NCI-H2107 (cell line): ENCODE data around the gene IRX4.
"Not testable (repeated sequence)": the region's sequence is repeated elsewhere in the genome, so short reads cannot be mapped to it uniquely, and the experiment has no call there.

Source experiments
- DNase-seq: peaks from one replicate; lab custom pipeline; 2025; lab: John Stamatoyannopoulos, UW

Gene IRX4

DNA sequence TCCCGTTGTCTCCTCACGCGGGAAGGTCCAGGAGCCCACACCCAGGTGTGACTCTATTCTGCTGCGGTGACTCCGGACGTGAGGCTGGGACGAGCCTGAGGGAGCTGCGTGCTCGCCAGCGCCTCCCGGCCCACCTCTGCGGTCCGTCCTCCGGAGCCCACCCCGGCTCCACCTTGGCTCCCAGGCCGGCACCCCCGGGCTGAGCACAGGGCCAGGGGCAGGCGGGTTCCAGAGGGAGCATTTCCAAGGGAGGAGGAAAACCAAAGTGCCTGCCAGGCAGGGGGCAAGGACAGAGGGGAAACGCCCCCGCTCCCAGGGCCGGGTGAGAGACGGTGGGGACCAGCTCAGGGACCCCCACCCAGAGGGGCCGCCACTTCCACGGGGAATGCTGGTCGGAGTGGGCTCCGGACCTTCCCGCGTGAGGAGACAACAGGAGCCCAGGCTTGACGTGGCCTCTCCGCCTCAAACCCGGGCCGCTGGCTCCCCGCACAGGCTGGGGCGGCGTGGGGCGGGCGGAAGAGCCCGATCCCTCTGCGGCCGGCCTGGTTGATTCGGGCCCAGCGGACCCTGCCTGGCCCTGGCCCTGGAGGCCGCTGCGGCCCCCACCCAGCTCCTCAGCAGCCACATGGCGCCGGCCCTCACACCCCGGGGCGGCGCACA lies 26.0 kb downstream of the IRX4 start:
- DNase-seq = no peak

DNA sequence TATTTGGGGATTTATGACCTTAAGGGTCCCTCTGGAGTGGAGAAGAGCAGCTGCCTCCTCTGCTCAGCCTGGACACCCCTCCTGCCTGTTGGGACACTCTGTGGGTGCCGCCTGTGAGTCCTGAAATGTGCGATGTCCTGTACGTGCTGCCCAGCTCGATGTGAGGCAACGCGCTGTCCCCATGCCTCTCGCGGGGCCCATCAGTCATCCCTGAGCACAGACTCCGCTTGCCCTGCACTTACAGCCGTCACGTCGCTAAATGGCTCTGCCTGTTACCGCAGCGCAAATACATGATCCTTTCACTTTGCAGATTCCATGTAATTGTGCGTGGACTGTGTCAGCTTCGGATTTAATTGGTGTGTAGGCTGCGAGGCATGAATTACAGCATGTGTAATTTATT lies 27.1 kb downstream of the IRX4 start:
- DNase-seq = no peak

DNA sequence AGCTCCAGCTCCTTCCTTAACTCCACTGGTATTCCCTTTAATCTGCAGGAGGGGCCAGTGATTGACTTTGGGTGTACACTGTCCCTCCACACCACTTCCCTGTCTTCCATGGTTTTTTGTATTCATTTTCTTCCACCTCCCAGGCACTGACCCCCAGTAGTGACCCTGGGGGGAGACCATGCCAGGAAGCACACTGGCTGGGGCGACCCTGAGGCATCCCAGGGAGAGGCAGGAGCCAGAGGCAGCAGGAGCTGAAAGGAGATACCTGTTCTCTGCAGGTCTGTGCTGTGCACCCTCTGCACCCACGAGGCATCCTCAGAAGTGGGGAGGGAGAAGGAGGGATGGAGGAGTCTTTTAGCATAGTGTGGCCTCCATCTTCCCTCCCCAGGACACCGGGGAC lies 27.6 kb downstream of the IRX4 start:
- no peak for DNase-seq

DNA sequence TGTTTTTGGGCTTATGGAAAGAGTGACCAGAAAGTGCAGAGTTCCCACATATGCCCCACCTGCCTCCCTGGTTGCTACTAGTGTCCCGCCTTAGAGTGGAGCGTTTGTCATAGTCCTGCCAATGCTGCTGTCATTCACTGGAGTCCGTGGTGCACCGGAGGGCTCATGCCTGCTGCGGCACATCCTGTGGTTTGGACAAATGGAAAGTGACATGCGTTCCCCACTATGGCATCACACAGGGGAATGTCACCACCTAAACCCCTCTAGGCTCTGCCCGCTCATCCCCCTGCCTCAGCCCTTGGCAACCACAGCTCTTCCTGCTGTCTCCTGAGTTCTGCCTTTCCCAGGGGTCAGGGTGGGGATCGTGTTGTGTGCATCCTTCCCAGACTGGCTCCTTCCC lies 29.2 kb downstream of the IRX4 start:
- no peak for DNase-seq

DNA sequence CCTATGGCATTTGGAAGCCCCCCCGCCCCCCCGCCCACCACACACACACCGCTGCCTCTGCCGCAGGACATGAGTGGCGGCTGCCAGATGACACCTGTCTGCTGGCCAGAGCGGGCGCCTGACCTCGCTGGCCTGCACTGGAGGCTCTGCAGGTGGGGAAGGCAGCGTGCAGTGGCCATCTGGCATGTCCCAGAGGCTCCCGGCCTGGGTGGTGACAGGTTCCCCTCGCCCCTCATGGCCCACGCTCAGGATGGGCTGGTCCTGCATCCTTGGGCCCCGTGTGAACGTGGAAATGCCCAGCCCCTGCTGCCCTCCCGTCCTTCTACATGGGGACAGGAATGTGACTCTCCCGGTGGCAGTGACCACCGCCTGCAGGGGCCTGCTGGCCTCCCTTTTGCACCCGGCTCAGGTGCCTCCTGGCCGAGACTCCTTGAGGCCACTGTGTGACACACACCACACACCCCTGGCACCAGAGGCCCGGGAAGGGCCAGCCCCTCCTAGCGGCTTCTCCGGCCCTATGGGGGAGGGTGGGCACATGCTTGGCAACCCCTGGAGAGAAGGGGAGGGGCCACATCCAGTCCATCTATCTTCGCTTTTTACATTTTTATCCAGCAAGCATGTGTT lies 30.3 kb downstream of the IRX4 start:
- DNase-seq = no peak

DNA sequence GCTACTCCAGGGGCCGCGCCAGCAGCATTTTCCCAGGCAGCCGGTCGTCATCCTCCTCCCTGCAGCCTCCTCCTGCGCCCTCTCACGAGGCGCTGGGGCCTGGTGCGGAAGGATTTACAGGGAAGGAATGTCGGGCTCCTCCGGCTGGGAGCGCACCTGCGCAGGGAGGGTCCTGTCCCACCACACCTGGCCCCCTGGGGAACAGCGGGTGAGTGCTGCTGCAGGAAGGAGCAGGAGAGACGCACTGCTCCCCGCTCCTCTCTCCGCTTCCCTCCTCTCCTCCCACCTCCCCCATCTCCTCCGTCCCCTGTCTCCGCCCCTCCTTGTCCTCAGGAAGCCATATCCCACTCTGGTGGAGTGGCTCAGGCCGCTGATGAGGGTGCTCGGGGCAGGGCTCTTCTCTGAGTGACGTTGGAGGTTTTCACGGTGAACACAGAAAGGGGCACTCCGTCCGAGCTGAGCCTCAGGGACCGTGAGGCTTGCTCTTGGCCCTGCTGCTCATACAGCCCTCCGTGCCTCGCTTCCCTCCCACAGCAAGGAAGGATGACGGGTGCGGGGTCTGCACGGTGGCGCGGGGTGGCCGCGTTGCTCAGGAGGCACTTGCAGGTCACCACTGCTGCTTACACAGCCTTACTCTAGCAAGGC lies 31.3 kb downstream of the IRX4 start:
- DNase-seq = no peak

DNA sequence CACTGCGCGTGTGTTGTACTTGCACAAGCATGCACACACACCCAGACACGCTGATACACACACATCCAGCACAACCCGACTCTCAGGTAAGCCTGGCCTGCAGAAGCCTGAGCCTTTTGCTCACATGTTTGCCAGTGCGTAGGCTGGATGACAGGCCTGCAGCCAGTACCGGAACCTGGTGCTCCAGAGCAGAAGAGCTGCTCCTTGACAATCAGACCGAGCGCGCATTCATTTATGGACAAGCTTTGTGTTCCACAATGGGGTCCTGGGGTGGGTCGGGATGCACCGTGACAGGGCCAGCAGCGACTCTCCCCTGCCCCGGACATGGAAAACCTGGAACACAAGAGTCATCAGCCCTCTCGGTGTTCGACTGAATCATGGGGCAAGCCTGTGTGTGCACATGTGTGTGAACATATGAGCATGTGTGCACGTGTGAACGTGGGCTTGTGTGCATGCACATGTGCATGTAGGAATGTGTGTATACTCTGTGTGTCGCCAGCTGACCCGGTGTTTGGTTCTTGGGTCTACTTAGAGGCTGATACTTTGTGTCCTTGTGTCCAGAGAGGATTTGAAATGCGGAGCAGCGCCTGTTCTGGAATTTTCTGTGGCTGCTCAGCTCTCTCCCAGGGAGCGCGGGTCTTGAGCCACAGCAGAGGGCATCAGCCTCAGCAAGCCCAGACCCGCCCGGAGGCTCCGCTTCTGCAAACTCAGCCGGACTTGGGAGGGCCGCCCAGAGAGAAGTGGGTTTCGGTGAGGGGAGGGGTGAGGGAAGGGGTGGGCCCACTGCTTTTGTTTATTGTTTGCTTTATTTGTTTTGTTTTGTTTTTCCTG lies 32.2 kb downstream of the IRX4 start:
- no peak for DNase-seq

DNA sequence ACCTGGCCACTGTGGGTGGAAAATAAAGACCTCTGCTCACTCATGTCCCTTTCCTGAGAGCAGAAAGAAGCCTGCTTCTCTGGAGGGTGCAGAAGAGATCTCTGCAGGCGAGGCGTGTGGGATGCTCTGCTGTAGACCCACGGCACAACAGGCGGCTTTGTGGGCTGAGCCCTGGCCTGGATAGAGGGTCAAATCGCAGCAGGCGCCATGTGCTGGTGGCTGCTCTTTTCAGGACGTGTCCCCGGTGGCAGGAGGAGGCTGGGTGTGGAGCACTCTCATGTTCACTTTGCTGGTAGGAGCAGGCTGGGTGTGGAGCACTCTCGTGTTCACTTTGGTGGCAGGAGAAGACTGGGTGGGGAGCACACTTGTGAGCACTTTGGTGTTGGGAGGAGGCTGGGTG lies 35.1 kb downstream of the IRX4 start:
- DNase-seq = no peak

DNA sequence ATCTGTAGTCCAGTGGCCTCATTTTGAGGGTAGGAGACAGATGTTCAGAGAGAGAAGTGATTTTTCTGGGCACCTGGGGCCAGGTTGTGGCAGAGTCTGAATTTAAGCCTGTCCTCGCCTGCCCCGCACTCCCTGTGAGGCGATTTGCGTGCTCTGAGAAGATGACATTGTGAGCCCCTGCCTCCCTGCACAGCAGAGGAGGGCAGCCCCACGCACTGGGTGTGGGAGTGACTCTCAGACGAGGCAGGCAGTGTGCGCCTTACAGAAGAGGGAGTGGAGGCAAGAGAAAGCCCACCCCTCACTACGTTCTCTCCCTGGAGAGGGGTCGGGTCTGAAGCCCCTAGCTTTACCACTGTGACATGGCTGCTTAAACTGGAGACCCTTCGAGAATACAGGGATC lies 35.7 kb downstream of the IRX4 start:
- DNase-seq = no peak

DNA sequence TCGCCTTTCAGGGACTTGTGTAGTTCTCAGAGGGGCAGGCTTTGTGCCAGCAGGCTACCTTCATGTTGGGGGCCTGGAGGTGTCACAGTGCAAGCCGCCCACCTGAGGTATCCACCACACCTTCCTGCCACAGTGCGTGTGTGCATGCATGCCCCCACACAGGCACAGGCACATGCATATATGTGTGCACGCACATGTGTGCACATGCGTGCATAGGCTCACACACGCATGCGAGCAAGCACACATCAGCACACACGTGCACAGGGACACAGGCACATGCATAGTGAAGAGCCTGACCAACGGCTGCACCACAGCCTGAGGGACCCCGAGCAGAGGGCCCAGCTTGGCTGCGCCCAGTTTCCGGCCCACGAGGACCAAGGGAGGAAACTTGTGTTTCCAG lies 36.1 kb downstream of the IRX4 start:
- no peak for DNase-seq

DNA sequence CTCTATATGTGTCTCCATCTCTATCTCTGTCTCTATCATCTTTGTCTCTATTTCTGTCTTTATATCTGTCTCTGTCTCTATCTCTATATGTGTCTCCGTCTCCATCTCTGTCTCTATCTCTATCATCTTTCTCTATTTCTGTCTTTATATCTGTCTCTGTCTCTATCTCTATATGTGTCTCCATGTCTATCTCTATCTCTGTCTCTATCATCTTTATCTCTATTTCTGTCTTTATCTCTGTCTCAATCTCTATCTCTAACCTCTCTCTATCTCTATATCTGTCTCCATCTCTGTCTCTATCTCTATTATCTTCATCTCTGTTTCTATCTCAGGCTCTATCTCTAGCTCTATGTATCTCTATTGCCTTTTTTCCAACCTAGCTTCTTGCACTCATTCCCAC lies 37.0 kb downstream of the IRX4 start:
- DNase-seq = no peak

DNA sequence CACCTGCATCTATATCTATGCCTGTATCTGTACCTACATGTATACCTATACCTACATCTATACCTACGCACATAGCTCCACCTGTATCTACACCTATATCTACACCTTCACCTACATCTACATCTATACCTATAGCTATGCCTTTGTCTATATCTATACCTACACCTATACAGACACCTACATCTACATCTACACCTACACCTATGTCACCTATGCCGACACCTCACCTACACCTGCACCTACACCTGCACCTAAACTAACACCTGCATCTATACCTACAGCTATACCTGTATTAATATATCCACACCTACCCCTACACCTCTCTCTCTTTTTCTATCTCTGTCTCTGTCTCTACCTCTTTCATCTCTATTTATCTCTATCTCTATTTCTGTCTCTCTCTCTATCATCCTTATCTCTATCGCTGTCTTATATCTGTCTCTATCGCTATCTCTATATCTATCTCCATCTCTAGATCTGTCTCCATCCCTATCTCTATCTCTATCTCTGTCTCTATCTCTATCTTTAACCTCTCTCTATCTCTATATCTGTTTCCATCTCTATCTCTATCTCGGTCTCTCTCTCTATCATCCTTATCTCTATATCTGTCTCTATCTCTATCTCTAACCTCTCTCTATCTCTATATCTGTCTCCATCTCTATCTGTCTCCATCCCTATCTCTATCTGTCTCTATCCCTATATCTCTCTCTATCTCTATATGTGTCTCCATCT lies 37.9 kb downstream of the IRX4 start:
- no peak for DNase-seq

DNA sequence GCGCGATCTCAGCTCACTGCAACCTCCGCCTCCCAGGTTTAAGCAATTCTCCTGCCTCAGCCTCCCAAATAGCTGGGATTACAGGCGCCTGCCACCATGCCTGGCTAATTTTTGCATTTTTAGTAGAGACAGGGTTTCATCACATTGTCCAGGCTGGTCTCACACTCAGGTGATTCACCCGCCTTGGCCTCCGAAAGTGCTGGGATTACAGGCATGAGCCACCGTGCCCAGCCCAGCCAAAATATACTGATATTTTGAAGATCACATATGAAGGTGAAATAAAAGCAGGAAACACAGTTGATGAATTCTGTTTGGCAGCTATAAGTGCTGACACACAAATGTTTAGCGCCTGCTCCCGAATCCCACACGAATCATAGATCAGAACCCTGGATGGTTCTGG lies 39.0 kb downstream of the IRX4 start:
- not testable (repeated sequence) for DNase-seq

DNA sequence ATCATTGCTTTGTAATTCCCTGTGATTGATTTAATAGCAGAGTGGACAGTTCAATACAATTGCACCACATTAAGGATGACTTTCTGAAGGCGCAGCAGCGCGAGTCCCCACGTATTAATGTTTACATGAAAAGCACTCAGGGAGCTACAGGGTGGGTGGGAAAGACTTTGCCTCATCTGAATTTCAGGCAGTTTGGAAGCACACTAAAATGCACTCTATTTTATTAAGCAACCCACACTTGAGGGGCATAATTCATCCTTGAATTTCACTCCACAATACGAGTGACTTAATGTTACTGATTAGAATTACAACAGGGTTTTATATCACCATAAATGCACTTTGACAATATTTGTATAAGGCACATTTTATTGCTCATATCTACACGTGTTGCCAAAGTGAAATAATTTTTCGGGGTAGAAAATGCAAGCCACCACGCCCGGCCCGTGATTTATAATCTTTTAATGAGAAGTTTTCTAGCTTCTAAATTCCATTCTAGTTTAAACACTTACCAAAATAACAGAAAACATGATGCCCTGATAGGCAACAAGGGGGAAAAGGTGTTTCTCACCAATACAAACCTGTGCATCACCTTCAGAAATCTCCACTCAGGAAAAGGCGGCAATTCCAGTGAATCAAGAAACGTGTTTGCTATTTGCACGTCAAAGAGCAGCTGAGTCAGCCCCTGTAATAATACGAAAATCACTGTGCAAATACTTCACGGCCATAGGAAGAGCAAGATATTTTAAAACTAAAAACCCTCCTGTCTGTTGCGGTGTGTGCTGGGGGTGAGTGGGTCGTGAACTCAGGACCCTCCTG lies 40.5 kb downstream of the IRX4 start:
- no peak for DNase-seq

DNA sequence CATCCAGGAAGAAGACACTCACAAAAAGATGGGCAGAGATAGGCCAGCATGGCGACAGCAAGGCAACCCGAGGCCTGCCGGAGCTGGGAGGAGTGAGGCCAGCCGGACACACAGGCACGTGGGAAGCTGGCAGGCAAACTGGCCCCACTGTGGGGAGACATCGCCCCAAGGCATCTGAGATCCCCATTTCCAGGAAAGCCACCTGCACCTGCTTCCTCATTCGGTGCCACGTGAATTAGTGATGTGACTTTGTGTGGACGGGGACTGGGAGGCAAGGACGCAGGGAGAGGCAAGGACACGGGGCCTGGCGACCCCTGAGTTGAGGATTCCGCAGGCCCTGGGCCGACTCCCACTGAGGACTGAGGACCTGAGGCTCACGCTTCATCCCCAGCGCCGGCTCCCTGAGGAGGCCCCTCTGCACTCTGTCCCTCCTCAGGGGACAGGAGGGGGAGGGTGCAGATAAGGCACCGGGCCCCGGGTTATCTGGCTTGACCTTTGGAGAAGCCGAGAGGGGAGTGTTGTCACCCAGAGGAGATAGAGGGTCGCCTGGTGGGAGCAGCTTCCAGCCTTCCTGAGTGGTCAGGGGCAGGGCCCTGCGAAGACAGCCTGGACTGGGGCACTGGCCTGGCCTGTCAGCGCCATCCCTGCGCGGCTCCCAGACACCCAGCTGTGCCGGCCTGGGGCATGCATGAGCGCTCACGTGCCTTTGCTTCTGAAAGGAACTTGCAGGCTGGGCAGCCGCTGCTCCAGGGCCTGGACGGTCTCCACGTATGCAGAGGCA lies 41.8 kb downstream of the IRX4 start:
- no peak for DNase-seq

DNA sequence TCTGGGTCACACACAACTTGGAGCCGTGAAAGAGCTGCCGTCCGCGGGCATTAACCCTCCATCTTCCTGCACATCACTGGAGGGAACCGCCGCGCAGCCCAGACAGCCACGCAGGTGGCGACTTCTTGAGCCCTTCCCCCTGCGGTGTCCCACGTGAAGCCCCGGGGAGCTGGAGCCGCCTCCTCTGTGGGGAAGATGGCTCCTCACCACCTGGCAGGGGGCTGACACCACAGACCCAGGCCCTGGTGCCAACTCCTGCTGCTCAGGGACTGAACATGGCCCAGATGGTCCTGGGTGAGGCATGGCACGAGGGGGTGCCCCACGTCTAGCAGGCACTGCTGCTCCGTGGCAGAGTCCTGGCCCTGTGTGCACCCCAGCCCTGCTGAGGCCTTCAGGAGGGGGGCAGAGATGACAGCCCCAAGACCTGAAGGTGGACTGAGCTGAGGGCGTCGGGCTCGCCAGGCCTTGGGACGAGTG lies 42.6 kb downstream of the IRX4 start:
- DNase-seq = no peak

DNA sequence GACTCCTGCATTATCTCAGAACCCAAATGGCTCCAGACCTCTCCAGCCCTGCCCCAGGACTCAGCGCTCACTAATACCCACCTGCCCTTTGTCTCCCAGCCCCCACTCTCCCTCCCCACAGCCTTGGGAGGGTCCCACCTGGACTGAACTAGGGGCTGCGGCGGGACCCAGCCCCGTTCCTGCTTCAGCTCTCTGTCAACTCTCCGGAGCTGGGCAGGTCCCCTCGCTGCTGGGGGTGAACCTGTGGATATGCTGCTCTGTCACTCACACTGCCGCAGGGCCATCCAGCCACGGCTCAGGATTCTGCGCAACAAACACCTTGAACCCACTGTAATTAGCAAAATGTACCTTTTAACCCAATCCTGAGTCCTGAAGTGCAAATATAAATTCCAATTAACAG lies 44.7 kb downstream of the IRX4 start:
- no peak for DNase-seq

DNA sequence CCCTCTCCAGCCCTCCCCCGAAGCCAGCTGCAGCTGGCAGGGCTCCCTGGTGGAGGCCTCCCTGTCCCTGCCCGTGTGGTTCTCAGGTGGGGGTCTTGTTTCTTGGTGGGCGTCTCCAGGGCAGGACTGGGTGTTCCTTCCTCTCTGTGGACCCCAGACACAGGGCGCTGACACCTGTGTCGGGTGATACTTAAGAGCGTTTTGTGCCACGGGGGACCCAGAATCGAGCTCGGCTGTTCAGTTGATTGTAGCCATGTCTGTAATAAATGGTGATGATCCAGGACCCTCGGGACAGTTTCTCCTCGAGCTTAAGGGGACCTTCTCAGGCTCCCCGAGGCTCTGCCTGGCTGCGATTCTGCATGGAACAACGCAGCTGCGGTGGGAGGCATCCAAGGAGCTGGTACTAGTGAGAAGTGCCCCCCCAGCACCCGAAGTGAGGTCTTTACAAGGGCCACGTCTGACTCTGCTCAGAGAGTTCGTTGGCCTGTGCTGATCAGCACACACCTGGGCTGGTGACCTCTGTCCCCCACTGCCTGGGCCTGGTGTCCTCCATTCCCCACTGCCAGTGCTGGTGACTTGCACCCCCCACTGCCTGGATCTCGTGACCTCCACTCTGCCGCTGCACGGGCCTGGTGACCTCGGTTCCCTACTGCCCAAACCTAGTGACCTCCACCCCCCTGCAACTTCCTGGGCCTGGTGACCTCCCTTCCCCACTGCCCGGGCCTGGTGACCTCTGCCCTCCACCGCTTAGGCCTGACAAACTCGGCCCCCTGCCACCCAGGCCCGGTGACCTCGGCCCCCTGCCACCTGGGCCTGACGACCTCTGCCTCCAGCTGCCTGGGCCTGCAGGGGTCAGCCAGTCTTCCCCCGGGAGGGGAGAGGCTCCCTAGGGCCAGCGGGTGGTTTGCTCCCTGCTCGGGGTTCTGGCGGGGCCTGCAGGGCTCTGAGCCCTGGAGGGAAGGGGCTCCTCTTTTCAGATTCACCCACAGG lies 45.5 kb downstream of the IRX4 start:
- no peak for DNase-seq
